Body of pancreas (tissue), 4 donors: ENCODE data around the gene CERK. TPM values are rescaled to one million over a fixed set of nuclear protein-coding genes. Genes with fewer than 3 reads are reported as not detected.

Source experiments
- ATAC-seq: fragments of 150-250 bp; one replicate; pipeline ENCODE4 v1.9.1; 2016
- DNase-seq, 4 donors: peaks; one replicate each; pipeline ENCODE4 v3.0.0-alpha.2; 2019
- H3K27ac ChIP-seq, 4 donors: fragments of 200-600 bp; sonication (generic); 1 replicate in 3 of 4; 2 replicates in 1 of 4; pipeline versions ENCODE4 v1.5.1 to v1.6.1; 2016 to 2019; ENCODE audit warnings: mild to moderate bottlenecking in 1 of 4, mixed read lengths in 1 of 4, moderate library complexity in 1 of 4
- H3K27me3 ChIP-seq, 2 donors: fragments of 200-600 bp; sonication (generic); one replicate each; pipeline ENCODE4 v1.6.0; 2016; ENCODE audit warnings: mild to moderate bottlenecking in 1 of 2
- H3K36me3 ChIP-seq, 2 donors: fragments of 200-600 bp; sonication (generic); replicated peaks in 1 of 2; 2 replicates each; pipeline ENCODE4 v1.5.1; 2016; ENCODE audit warnings: low read depth in 2 of 2; ENCODE audit not compliant: insufficient read depth in 1 of 2
- H3K4me1 ChIP-seq: fragments of 200-600 bp; sonication (generic); one replicate; pipeline ENCODE4 v1.6.0; 2016
- H3K4me3 ChIP-seq, 2 donors: fragments of 200-600 bp; sonication (generic); 1 replicate in 1 of 2; 2 replicates in 1 of 2; pipeline ENCODE4 v1.5.1; 2016 to 2019
- H3K9me3 ChIP-seq, 3 donors: fragments of 200-600 bp; sonication (generic); 1 replicate in 2 of 3; 2 replicates in 1 of 3; pipeline ENCODE4 v1.5.1; 2016
- CTCF ChIP-seq, 7 experiments: fragments of 450-650 bp in 4 of 7; fragments of 200-600 bp in 3 of 7; sonication (generic) in 3 of 7; IDR thresholded peaks; one replicate each; pipeline ENCODE4 v1.5.1; 2016 to 2019; ENCODE audit warnings: antibody characterized with exemption in 7 of 7
- POLR2A ChIP-seq, 3 donors: fragments of 450-650 bp; IDR thresholded peaks; one replicate each; pipeline ENCODE4 v1.6.1; 2016; ENCODE audit warnings: antibody characterized with exemption in 3 of 3, mild to moderate bottlenecking in 2 of 3
- WGBS, 2 donors: methylation state at CpG; one replicate each; pipeline ENCODE4 v1.1.5; 2017; 5-methylcytosine and 5-hydroxymethylcytosine counted together
- intact Hi-C: fragments of 100-400 bp; cut with DNase I; formaldehyde crosslinking; loops from one replicate; pipeline ENCODE4 v1.15.1; 2023
- total RNA-seq, 2 donors: library from RNA; depleted of rRNA; stranded (reverse); fragments of >200 nt; gene quantifications; one replicate each; pipeline ENCODE4 v1.1.0, GENCODE V29; 2016

Gene CERK
- total RNA-seq, 2 donors from 2014 or later, result 33.6 to 46.4 TPM

- no peak for DNase-seq
- TF ChIP-seq CTCF (IDR thresholded peaks at IDR 0.05), result no peak
- TF ChIP-seq POLR2A (IDR thresholded peaks at IDR 0.05), result no peak
- H3K9me3 ChIP-seq, result no peaks in the 10 kb centered on the region
- intact Hi-C loops, result no loop called here
- H3K4me3 ChIP-seq, result no peak overlapping the region
- no peak overlapping the region for H3K27ac ChIP-seq
- H3K36me3 ChIP-seq, result no peaks in the 10 kb centered on the region
- peaks cover 26% of the 10 kb centered on the region for H3K4me1 ChIP-seq
- H3K27me3 ChIP-seq, result no peaks in the 10 kb centered on the region
- WGBS, 2 donors, result 77 to 85% methylated on average over 8 to 14 of the region's 14 CpGs
- ATAC-seq, result no peak
These were observed 3.1 kb upstream of the CERK start for GRCh38 chr22:46740910-46741780.

- TF ChIP-seq POLR2A (IDR thresholded peaks at IDR 0.05) (peak; percentile 29 to 40 (median 30)), CTCF (IDR thresholded peaks at IDR 0.05) (peak in 4 of 7 experiments; percentile 12 to 56 (median 33))
- Histone ChIP-seq H3K36me3 (no peaks in the 10 kb centered on the region), H3K4me1 (peaks cover 44% of the 10 kb centered on the region), H3K27ac (peak overlapping the region; percentile 66 to 94 (median 86)), H3K9me3 (no peaks in the 10 kb centered on the region), H3K27me3 (no peaks in the 10 kb centered on the region), H3K4me3 (no peak overlapping the region)
- ATAC-seq (peak; percentile 40), DNase-seq (peak; percentile 44 to 90 (median 67))
- 38 to 67% methylated on average over 4 to 20 of the region's 20 CpGs for WGBS, 2 donors
- intact Hi-C loops, result no loop called here
These were observed 1.2 kb upstream of the CERK start for GRCh38 chr22:46739094-46739870.

- peak in 1 of 3 donors; percentile 3 for TF ChIP-seq POLR2A (IDR thresholded peaks at IDR 0.05)
- TF ChIP-seq CTCF (IDR thresholded peaks at IDR 0.05), result no peak
- DNase-seq, result no peak
- peaks cover 50% of the 10 kb centered on the region for H3K4me1 ChIP-seq
- peak overlapping the region; percentile 25 to 50 for H3K4me3 ChIP-seq
- no peaks in the 10 kb centered on the region for H3K27me3 ChIP-seq
- intact Hi-C loops, result no loop called here
- H3K9me3 ChIP-seq, result no peaks in the 10 kb centered on the region
- H3K36me3 ChIP-seq, result no peaks in the 10 kb centered on the region
- 0 to 4% methylated on average over 1 to 19 of the region's 20 CpGs for WGBS, 2 donors
- ATAC-seq, result peak; percentile 2
- peak overlapping the region; percentile 66 to 94 (median 86) for H3K27ac ChIP-seq
These were observed 618 bp upstream of the CERK start for GRCh38 chr22:46738647-46739093.

GRCh38 chr22:46737105-46737975 is 712 bp downstream of the CERK start:
- DNase-seq (peak; percentile 43 to 53 (median 48)), ATAC-seq (peak; percentile 32)
- H3K4me3 ChIP-seq, result peak overlapping the region in 1 of 2 donors; percentile 70
- peaks cover 58% of the 10 kb centered on the region for H3K4me1 ChIP-seq
- intact Hi-C loops, result no loop called here
- no peaks in the 10 kb centered on the region for H3K36me3 ChIP-seq
- 3 to 11% methylated on average over 13 to 41 of the region's 53 CpGs for WGBS, 2 donors
- peak overlapping the region; percentile 66 to 94 (median 86) for H3K27ac ChIP-seq
- TF ChIP-seq CTCF (IDR thresholded peaks at IDR 0.05) (no peak), POLR2A (IDR thresholded peaks at IDR 0.05) (no peak)
- H3K27me3 ChIP-seq, result no peaks in the 10 kb centered on the region
- H3K9me3 ChIP-seq, result no peaks in the 10 kb centered on the region
